Embryonic facial prominence (tissue), 1 donor: ENCODE results near the gene ZFP36.
"Not testable (repeated sequence)": the region's sequence is repeated elsewhere in the genome, so short reads cannot be mapped to it uniquely, and the experiment has no call there.

Experiments used
- DNase-seq: peaks from one replicate; pipeline ENCODE4 v3.0.0-alpha.2; 2016; ENCODE audit errors: extremely low spot score

ZFP36 gene, protein sequence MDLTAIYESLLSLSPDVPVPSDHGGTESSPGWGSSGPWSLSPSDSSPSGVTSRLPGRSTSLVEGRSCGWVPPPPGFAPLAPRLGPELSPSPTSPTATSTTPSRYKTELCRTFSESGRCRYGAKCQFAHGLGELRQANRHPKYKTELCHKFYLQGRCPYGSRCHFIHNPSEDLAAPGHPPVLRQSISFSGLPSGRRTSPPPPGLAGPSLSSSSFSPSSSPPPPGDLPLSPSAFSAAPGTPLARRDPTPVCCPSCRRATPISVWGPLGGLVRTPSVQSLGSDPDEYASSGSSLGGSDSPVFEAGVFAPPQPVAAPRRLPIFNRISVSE

DNA sequence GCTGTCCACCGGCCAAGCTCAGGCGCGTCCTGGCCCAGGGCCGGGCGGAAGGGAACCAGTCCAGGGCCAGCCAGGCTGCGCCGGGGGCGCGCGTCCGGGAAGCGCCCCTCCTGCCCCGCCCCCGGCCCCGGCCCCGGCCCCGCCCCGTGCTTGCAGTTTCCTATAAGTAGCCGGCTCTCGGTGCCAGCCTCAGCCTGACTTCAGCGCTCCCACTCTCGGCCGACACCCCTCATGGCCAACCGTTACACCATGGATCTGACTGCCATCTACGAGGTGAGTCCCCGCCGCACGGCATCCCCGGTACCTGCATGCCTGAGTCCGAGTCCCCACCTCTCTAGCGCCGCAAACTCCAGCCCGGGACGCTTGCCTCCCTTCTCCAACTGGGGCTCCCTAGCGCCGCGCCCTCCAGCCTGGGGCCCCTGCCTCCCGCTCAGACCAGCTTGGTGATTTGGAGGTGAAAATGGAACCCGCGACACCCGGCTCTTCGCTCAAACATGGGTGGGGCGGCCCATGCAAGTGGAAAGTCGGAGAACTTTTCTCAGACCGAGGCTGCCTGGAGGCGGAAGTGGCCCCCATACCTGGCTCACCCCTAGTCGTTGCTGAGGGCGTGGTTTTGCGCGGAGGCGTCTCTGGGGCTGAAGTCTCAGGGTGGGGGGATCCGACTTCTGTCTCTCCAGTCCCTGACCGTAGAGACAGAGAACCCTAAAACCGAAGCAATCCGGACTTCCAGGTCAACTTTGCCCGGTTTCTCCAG, at the start of gene ZFP36:
TSS of gene ZFP36 (plus strand) at position 192 of the 754 bp plus-strand sequence. CDS start at position 250, 58 bp downstream.
- no peak for DNase-seq

DNA sequence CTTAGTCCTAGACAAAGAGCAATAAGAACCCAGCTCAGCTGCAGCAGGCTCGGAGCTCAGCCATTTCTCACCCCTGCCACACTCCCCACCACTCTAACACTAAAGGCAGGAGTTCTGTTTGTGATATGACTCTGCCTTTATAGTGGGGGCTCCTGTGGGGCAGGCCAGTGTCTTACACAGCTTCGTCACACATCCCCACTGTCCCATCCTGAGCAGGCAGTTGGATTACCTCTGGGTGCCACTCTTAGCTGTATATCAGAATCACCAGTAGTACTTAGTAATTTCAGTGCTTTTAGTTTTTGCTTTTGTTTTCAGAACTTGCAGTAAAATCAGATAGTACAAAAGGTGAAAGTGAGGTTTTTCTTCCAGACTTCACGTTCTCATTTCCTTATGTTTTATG, 47.6 kb upstream of the ZFP36 start:
- DNase-seq = no peak

DNA sequence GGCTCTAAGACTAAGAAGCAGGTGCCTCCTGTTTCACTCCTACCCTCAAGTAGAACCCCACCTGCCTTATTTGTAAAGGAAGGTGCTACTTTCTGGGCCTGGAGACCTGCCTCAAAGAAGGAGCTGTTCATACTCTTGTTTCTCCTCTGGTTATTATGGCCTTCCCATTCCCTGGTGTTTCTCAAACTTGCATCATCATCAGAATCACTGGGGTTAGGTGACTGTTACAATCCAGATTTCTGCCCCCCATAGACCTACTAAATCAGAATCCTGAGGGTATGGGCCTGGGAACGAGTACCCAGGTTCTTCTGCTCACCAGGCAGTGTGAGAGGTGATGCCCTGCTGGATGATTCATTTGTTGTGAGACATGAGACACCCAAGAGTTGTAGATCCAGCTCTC, 46.0 kb upstream of the ZFP36 start:
- DNase-seq = no peak

DNA sequence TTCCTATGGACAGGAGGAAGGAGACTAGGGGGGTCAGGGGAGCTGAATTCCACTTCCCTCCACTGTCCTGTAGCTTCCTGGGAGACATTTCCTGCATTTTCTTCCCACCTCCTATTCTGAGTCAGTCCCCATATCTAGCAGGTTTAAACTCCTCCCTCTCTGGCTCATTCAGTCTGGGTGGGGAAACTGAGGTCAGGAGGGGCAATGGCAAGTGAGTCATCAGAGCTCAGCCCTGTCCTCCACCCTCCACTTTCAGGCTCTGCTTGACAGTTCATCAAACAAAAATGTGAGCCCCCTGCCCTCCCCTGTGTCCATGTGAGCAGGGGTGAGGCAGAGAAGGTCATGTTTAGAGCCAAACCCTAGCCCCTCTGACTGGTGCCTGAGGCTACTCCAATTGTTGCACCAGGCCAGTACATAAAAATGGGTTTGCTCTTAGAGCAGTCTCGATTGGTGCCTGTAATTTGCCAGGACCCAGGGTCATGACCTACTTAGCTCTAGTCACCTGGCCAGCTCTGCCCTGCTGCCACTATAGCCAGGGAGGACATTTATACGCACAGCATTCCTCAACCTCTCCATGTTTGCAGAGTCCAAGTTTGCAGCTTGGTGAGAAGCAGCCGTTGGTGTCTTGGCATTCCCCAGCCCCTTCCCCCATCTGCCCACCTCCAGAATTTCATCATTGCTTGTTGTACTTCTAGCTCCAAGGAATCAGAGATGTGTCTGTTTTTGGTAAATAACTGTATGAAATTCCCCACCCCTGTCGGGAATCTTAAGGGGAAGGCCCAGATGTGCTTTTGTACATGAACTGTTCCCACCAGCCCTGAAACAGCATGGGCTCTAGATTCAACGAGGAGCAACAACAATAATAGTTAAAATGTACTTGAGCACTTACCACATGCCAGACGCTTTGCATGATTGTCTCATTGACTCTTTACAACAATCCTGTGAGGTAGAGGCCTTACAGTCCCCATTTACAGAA, 43.7 kb upstream of the ZFP36 start:
- DNase-seq = no peak

DNA sequence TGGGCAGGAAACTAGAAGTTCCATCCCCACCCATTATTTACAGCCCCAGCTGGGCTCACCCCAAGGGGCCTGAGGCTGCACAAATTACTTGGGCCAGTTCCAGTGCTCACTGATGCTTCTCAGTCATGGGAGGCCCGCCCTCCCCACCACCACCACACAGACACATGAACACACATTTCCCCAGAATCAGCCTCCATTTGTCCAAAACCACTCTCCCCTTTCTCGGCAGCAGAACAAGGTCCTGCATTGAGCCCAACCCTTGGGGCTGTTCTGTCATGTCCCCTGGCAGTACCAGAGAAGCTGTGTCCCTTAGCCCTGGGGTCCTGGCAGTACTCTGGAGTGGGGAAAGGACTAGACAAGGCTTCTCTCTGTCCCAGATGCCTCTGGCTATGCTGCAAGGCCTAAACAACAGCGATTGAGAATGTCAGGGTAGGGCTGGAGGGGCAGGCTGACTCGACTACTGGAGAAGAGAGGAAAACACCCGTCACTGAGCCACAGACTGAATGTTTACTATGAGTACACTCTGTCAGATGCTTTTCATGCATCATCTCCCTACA, 42.7 kb upstream of the ZFP36 start:
- DNase-seq = no peak

DNA sequence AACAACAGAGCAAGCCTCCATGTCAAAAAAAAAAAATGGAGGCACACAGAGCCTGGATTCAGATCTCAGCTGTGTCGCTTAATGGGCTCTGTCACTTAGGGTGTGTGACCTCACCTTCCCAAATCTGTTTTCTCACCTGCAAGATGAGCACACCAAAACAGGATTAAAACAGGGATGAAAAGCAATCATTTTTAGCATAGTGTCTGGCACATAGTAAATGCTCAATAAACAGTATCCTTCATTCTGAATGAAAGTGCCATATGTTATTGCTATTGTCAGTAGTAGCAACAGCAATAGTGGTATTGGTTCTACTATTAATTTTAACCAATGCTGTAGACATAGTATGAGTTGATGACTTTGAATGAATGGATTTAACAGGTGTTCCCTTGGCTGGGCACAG, 41.1 kb upstream of the ZFP36 start:
- DNase-seq = no peak

DNA sequence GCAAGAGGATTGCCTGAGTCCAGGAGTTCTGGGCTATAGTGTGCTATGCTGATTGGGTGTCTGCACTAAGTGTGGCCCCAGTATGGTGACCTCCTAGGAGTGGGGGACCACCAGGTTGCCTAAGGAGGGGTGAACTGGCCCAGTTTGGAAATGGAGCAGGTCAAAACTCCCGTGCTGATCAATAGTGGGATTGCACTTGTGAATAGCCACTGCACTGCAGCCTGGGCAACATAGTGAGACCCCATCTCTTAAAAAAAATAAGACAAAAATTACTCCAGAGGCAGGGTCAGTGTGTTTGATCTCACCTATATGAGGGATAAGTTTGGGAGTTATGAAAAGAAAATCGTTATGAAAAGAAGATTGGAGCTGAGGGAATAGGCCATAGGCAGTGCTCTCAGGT, 37.4 kb upstream of the ZFP36 start:
- no peak for DNase-seq

DNA sequence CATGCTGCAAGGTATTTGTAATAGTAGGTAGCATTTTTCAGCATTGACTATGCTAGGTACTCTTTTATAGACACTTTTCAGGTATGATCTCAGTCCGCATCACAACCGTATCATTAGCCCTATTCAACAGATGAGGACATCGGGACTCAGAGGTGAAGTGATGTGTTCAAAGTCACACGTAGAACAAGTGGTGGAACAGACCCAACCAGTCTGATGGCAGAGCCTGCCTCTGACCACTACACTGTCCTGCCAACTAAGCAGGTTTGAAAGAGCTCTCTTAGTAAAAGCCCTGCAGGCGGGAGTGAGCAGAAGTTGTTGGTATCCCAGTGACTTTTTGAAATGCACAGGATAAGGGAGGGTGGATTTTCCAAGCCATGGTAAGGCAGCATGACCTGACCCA, 35.9 kb upstream of the ZFP36 start:
- DNase-seq = no peak

DNA sequence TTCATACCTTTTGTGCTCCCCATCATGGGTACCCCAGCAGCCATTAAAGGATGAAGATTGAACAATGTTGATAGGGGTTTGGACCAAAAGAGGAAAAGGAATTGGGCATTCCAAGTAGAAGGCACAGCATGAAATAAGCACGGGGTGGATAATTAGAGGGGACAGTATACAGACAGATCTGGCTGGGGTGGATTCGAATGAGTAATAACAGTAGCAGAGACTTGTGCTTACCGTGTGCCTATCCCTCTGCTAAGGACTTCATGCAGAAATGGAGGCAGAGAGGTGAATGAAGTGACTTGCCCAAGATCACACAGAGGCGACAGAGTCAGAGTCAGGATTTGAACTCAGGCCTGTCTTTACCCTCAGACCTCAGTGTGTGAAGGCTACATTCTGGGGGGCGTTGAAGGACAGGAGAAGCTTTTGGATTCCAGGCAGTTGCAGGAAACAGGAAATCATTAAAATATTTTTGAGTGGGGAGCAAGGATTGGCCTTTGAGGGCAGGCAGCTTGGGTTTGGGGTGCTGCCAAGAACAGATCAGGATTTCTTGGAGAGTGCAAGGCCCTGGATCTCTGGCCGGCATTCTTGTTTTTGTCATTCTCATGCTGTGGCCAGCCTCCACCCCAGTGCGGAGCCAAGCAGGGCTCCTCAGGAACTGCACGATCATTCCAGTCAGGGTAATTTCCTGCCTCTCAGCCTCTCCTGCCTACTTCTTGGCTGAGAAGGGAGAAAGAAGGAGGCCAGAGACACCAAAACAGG, 34.4 kb upstream of the ZFP36 start:
- DNase-seq = no peak

DNA sequence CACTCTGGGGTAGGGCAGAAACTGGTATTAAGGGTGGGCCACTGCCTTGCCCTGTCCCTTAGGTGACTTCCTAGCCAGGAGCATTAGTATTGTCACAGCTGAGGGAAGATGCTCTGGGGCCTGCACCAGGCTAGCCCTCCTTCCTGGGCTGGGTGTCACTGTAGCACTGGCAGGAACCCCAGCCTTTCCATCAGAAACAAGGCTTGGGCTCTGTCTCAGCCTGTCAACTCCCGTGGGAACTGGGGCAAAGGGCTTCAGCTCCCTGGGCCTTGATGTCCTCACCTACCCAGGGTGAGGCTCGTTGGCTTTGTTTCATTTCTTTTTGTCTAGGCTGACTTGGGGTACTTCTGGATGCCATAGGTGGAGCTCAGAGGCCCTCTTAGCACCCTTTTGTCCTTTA, 33.7 kb upstream of the ZFP36 start:
- DNase-seq = no peak

DNA sequence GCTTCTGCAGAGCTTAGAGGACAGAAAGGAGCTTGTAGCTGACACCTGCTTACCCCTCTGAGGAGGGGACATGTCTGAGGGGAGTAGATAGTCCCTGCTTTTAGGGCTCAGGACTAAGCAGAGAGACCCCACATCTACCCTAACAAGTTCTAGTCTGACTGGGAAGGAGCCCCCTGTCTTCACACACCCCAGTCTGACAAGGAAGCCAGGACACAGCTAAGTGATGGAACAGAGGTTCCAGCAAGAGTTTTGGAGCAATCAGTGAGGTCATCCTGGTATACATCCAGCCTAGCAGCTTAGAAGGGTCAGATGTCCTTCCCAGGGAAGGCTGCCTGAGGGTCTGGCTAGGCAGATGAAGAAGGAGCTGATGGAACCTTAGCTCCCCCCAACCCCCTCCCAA, 30.7 kb upstream of the ZFP36 start:
- DNase-seq = no peak

DNA sequence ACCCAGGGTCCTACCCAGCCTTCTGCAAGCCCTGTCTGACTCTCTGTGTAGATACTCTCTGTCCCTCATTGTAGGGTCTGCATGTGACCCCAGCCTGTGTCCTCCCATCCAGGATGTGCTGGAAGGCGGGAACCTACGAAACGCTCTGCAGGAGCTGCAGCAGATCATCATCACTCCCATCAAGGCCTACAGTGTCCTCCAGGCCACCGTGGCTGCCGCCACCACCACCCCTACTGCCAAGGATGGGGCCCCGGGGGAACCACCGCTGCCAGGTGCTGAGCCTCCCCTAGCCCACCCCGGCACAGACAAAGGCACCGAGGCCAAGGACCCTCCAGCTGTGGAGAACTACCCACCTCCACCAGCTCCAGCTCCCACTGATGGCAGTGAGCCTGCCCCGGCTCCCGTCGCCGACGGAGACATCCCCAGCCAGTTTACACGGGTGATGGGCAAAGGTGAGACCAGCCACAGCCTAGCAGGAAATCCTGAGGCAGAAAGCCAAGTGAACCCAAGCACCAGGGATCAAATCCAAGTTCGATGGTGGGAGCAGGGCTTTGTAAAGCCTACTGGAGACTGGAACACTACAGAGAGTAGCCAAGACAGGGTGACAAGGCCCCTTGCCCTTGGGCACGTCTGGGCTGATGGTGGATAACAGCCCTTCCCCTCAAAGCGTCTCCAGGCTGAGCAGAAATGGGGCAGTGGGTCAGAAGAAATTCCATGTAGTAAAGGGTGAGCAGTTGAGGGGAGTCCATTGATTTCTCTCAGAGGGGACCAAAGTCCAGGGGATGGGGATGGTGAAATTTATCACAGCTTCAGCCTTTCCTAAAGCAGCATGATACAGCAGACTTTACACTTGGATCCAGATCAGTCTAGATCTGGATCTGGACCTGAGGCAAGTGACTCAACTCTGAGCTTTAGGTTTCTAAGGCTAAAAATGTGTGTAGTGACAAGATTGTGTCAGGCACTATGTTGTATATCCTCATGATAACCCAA, 29.0 kb upstream of the ZFP36 start:
- DNase-seq = no peak

DNA sequence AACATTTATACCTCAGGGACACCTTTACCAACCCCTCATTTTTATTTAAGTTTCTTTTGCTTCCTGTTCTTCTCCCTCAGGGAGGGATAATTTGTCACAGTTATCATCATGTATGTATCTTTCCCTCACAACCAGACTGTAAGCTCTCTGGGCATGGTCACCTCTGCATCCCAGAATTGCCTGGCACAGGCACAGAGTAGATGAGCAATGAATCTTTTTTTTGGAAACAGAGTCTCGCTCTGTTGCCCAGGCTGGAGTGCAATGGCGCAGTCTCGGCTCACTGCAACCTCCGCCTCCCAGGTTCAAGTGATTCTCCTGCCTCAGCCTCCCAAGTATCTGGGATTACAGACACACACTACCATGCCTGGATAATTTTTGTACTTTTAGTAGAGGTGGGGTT, 27.3 kb upstream of the ZFP36 start:
- not testable (repeated sequence) for DNase-seq

DNA sequence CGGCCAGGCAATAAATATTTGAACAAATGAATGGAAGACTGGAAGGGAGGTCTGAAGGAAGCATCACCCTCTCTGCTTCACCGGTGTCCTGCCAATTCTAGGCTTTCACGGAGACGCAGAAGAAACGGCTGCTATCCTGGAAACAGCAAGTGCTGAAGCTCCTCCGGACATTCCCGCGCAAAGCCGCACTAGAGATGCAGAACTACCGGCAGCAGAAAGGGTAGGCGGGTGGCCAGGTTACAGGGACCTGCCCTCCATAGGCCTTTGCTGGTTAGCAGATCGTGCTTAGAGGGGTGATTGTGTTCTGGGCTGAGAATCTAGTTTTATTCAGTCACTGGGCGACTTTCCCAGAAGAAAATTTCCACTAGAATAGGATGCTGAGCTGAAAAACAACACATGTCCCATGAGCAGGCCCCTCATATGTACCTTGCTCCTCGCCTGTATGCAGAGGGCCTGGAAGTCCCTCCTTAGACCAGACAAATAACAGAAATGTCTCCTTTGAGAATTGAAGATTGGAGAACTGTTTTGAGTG, 26.7 kb upstream of the ZFP36 start:
- no peak for DNase-seq

DNA sequence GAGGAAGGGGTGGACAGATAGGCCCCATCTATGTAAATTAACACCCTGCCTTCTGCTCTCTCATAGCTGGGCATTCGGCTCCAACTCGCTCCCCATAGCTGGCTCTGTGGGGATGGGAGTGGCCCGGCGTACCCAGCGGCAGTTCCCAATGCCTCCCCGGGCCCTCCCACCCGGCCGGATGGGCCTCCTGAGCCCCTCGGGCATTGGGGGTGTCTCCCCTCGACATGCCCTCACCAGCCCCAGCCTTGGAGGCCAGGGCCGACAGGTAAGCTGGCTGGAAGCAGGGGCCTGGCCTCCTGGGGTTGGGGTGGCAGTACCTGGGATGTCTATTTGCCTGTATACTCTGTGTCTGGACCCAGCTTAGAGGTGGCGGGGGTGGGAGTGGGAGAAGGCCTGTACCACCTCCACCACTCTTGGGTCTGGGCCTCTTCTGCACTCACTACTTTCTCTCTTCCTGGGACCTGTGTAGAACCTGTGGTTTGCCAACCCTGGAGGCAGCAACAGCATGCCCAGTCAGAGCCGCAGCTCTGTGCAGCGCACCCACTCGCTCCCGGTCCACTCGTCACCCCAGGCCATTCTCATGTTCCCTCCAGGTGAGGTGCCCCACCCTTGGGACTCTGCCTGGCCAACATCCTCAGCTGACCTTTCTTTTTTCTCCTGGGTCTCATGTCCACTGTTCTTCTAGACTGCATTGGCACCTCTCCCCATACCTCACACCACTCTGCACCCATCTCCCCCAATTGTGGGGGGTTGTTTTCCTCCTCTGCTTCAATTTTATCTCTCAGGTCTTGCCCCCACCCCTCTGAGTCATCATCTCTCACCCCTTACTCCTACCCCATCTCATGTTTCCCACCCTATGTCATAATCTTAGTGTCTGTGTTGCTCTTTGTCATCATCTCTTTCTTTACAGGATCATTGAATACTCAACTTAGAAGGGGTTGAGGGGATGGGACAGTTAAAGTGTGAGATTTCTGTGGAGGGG, 25.8 kb upstream of the ZFP36 start:
- DNase-seq = no peak

DNA sequence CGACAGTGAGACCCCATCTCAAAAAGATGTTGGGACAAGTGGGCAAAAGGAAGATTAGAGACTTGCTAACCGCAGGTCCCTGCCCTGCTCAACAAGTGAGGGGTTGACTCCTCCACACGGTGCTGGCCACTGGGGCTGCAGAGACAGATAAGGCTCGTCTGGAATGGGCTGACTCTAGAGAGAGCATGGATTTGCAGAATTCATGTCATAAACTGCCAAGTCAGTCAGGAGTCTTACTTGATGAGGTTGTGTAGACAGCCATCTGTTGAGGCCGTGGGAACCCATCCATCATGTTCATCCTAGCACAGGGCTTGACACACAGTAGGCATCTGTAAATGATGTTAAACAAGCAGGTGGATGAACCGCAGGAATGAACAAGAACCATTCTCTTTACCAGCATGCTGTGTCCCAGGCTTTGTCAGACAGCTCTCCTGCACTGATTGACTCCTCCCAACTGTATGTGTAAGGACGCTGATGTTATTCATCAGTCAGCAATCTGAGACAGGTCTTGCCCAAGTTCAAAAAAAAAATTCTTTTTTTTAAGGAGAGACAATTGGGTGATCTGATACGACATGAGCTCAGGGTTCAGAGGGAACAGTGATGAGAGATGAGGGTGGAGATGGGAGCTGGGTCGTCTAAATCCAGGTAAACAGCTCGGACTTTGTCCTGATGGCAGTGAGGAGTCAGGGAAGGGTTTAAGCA, 24.6 kb upstream of the ZFP36 start:
- no peak for DNase-seq

DNA sequence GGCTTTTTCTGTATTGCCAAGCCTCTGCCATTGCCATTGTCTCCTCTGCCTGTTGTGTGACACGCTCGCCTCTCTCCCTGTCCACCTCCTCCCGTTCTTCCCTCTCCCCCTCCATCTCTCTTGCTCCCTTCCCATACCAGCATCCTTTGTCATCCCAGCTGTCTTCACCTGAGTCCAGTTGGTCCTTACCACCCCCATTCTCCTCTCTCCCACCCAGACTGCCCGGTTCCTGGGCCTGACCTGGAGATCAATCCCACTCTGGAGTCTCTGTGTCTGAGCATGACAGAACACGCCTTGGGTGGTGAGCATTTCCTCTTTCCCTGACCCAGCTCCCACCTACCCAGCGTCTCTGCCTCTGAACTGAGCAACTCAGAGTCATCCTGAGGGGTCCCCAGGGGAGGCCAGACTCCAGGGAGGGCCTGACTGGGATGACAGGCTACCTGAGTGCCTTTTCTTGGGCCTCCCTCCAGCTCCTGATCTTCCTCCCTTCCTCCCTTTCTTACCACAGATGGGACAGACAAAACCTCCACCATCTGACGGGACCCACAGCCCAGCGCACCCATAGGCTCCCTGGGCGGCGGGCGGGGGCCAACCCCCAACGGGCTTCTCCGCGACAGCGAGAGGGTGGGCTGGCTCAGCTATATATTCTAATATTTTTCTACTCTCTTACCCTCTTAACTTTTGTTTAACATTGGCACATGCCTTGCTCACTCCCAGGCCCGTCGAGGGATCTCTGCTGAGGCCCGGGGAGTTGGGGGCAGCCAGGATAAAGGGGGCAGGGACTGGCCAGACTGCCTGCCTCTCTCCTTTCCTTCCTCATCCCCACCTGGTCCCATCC, 23.4 kb upstream of the ZFP36 start:
- no peak for DNase-seq
